Right lobe of liver (tissue), 6 donors: ENCODE data around the gene IKBKE. TPM values are rescaled to one million over a fixed set of nuclear protein-coding genes. Genes with fewer than 3 reads are reported as not detected.
A peak's percentile ranks its signal among the peaks of the same experiment; 100 is the strongest.

Experiments used
- ATAC-seq, 4 donors: fragments of 200-7000 bp; cut with Tn5 transposase; one replicate each; pipeline ENCODE4 v1.9.1; 2020; ENCODE audit warnings: mild to moderate bottlenecking in 4 of 4, moderate library complexity in 4 of 4
- DNase-seq, 3 donors: peaks; one replicate each; pipeline ENCODE4 v3.0.0-alpha.2; 2020
- H3K27ac ChIP-seq, 3 donors: fragments of 200-600 bp; one replicate each; pipeline ENCODE4 v1.8.0; 2022
- H3K27me3 ChIP-seq, 2 donors: fragments of 200-600 bp; one replicate each; pipeline ENCODE4 v1.8.0; 2022
- H3K36me3 ChIP-seq, 4 donors: fragments of 200-600 bp; sonication (generic) in 1 of 4; one replicate each; pipeline versions ENCODE4 v1.5.1 to v1.8.0; 2017 to 2022; ENCODE audit warnings: control low read depth in 1 of 4
- H3K4me1 ChIP-seq, 4 donors: fragments of 200-600 bp; sonication (generic) in 1 of 4; one replicate each; pipeline versions ENCODE4 v1.5.1 to v1.8.0; 2017 to 2022; ENCODE audit warnings: control low read depth in 1 of 4
- H3K4me3 ChIP-seq, 3 donors: fragments of 200-600 bp; one replicate each; pipeline ENCODE4 v1.8.0; 2022
- H3K9me3 ChIP-seq, 4 donors: fragments of 200-600 bp; sonication (generic) in 1 of 4; one replicate each; pipeline versions ENCODE4 v1.5.1 to v1.8.0; 2017 to 2022; ENCODE audit warnings: control low read depth in 1 of 4
- POLR2A ChIP-seq: fragments of 450-650 bp; IDR thresholded peaks from one replicate; pipeline ENCODE4 v1.6.1; 2017; ENCODE audit warnings: antibody characterized with exemption, mild to moderate bottlenecking
- WGBS: methylation state at CpG from one replicate; pipeline ENCODE4 v1.1.6; 2018; ENCODE audit warnings: low coverage, low lambda C conversion rate; ENCODE audit not compliant: insufficient coverage; ENCODE audit errors: missing lambda C conversion rate; 5-methylcytosine and 5-hydroxymethylcytosine counted together
- intact Hi-C, 2 donors: fragments of 100-400 bp; cut with DNase I; formaldehyde crosslinking; loops; one replicate each; pipeline versions ENCODE4 v1.11.2 to v1.14.1; 2022
- total RNA-seq, 6 experiments: library from RNA; depleted of rRNA in 2 of 6; stranded (reverse); fragments of >200 nt in 2 of 6; fragmentation: NEBNext Ultra II Directional in 3 of 6; extraction: Animal tissue kit (Norgen Biotek cat#: 25700) in 3 of 6; gene quantifications; one replicate each; pipeline versions ENCODE4 v1.1.0 to v1.2.4, GENCODE V29; 2016 to 2023
- TF ChIP-seq, protein P1 (sequence below), 4 donors: fragments of 200-600 bp in 3 of 4; fragments of 450-650 bp in 1 of 4; IDR thresholded peaks; one replicate each; pipeline versions ENCODE4 v1.5.1 to v1.8.0; 2016 to 2022; ENCODE audit warnings: antibody characterized with exemption in 4 of 4, mild to moderate bottlenecking in 2 of 4
- donor health status: DM: no; HTN: yes; CAD: no.
- donor health status: DM: no; HTN: no; CAD: no.
- donor health status: DM: no; HTN: no; CAD: no.
- donor health status: DM: no; HTN: yes; CAD: no.
- donor health status: DM: no; HTN: yes; CAD: no.

Gene IKBKE
- total RNA-seq, 6 experiments from 2014 or later: 0.86 to 2.7 (median 1.9) TPM

DNA sequence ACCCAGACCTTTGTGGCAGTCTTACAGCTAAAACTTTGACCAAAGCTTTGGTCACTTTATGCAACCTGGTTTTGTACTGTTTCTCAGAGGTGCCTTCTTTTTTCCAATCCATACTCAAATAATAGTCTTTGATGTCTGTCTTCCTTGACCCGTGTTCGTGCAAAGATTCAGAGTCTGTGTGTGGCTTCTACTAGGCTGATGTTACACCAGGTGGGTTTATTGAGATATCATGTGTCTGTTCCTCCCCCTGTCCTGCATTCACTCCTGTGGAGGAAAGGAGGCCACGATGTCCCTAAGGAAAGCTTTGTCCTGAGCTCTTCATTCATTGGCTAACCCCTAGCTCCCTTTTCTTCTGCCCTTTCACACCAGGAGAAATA lies 15.0 kb upstream of the IKBKE start:
- Histone ChIP-seq H3K36me3 (peaks cover 0 to 13% (median 4%) of the 10 kb centered on the region in 4 donors), H3K27me3 (no peaks in the 10 kb centered on the region), H3K27ac (no peak overlapping the region), H3K4me3 (no peak overlapping the region), H3K4me1 (no peaks in the 10 kb centered on the region), H3K9me3 (no peaks in the 10 kb centered on the region)
- ATAC-seq: no peak
- intact Hi-C loops: no loop called here
- TF ChIP-seq, protein P1, sequence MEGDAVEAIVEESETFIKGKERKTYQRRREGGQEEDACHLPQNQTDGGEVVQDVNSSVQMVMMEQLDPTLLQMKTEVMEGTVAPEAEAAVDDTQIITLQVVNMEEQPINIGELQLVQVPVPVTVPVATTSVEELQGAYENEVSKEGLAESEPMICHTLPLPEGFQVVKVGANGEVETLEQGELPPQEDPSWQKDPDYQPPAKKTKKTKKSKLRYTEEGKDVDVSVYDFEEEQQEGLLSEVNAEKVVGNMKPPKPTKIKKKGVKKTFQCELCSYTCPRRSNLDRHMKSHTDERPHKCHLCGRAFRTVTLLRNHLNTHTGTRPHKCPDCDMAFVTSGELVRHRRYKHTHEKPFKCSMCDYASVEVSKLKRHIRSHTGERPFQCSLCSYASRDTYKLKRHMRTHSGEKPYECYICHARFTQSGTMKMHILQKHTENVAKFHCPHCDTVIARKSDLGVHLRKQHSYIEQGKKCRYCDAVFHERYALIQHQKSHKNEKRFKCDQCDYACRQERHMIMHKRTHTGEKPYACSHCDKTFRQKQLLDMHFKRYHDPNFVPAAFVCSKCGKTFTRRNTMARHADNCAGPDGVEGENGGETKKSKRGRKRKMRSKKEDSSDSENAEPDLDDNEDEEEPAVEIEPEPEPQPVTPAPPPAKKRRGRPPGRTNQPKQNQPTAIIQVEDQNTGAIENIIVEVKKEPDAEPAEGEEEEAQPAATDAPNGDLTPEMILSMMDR (IDR thresholded peaks at IDR 0.05): no peak
- no peak for TF ChIP-seq POLR2A
- no peak for DNase-seq
- 100% methylated on average over 3 of the region's 3 CpGs for WGBS

DNA sequence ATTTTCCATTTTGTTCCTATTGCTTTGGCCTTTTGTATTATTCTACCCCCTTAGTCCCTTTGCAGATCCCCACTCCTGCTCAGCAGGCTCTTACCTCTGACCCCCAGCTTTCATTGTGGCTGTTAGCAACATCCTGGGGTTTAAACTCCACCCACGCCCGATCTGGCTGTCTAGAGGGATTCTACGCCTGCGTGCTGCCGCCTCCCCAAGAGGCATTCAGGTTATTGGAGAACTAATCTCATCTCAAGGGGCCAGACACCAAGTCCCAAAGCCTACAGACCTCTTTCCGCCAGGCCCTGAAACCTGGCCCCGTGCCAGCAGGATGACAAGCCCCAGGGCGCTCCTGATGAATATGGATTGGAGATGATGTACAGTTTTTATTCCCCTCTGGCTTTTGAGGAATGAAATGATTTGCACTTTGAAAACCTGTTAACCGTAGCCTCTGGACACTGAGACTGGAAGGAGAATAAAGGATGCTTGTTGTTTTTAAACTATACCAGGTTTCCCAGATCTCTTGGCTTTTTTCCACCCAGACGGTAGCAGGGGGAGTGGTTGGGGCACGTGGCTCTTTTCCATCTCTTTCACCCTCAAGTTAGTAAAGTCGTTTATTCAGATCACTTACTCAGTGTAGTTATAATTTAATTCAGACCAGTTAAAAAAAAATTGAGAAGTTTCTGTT lies 14.5 kb upstream of the IKBKE start:
- Histone ChIP-seq H3K4me3 (no peak overlapping the region), H3K4me1 (no peaks in the 10 kb centered on the region), H3K36me3 (peaks cover 0 to 13% (median 0%) of the 10 kb centered on the region in 4 donors), H3K27me3 (no peaks in the 10 kb centered on the region), H3K9me3 (no peaks in the 10 kb centered on the region), H3K27ac (no peak overlapping the region)
- ATAC-seq (no peak), DNase-seq (no peak)
- 68% methylated on average over 12 of the region's 12 CpGs for WGBS
- TF ChIP-seq POLR2A: no peak
- TF ChIP-seq, protein P1 (IDR thresholded peaks at IDR 0.05): no peak
- intact Hi-C loops: no loop called here

DNA sequence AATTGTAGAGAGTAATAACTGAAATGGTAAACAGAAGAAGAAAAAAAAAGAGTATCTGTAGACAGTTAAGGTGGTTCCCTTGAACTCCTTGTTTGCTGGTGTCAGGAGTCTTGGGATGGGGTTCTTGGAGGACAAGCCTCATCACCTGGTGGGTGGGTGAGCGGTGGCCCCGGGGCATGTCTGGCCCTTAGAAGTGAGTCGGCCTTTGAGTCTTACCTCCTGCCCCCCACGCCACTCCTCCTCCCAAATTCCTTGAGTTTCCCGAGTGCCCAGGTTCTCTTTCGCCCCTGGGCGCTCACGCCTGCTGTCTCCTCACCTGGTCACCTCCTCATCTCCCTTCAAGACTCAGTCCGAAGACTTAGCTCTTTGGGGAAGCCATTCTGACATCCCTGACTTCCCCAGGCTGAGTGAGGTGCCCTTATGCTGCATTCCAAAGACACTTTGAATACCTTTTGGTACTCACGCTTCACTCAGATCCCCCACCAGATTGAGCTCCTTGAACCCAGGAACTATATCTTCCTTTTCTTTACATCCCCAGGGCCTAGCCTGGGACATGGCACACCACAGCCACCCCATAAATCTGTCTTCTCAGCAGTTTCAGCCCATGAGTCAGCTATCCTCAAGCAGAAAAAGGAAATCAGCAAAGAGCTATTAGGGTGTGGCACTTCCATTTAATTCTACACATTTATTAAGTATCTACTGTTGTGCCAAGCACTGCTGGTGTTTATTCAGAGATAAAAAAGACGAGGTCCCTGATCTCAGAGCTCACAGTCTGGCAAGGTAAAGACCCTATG lies 13.5 kb upstream of the IKBKE start:
- intact Hi-C loops: no loop called here
- H3K9me3 ChIP-seq: no peaks in the 10 kb centered on the region
- H3K27me3 ChIP-seq: no peaks in the 10 kb centered on the region
- no peak overlapping the region for H3K4me3 ChIP-seq
- no peak for TF ChIP-seq POLR2A
- TF ChIP-seq, protein P1 (IDR thresholded peaks at IDR 0.05): no peak
- DNase-seq (no peak), ATAC-seq (peak in 2 of 4 donors; percentile 29 to 34)
- peaks cover 0 to 6% (median 0%) of the 10 kb centered on the region in 4 donors for H3K36me3 ChIP-seq
- WGBS: 84% methylated on average over 6 of the region's 11 CpGs
- H3K27ac ChIP-seq: no peak overlapping the region
- H3K4me1 ChIP-seq: no peaks in the 10 kb centered on the region

DNA sequence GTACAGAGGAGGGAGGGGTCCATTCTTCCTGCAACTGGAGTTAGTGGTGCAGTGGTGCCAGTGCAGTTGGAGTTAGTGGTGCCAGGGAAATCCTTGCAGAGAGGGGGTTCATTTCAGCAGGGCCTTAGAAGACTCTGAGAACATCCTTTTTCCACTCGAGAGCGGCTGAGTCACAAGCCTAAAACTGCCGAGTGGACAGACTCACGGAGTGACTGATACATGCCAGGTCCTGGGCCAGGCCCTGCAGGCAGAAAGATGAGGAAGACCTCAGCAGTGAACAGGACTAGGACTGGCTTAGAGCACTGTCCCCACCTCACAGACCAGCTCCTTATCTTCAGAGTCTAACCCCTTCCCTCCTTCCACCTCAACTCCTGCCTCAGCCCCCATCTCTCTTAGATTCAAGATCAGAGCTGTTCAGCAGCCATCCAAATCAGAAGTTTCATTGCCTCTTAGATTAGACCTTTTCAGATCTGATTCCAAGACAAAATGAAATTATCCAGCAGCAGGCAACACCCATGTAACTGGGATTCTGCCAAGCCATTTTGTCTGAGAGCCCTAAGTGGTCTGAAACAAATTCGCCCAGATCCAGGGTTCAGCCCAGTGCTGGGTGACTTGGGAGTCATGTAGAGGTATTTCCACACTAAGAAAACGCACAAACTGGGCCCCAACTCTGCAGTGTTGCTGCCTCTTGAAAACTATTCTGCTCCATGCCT lies 12.7 kb upstream of the IKBKE start:
- 93% methylated on average over 2 of the region's 6 CpGs for WGBS
- TF ChIP-seq, protein P1 (IDR thresholded peaks at IDR 0.05): no peak
- no peak for TF ChIP-seq POLR2A
- intact Hi-C loops: no loop called here
- H3K4me3 ChIP-seq: no peak overlapping the region
- DNase-seq (no peak), ATAC-seq (peak; percentile 21 to 49 (median 38))
- no peaks in the 10 kb centered on the region for H3K4me1 ChIP-seq
- H3K27ac ChIP-seq: no peak overlapping the region
- H3K36me3 ChIP-seq: peaks cover 0 to 6% (median 0%) of the 10 kb centered on the region in 4 donors
- H3K27me3 ChIP-seq: no peaks in the 10 kb centered on the region
- H3K9me3 ChIP-seq: no peaks in the 10 kb centered on the region
